Measurements from ENCODE around the gene DHX30.
"Not testable (repeated sequence)": the region's sequence is repeated elsewhere in the genome, so short reads cannot be mapped to it uniquely, and the experiment has no call there.

Gene DHX30

GRCh38 chr3:47802734-47803479 is at the start of gene DHX30:
Gene DHX30 (plus strand): TSS chr3:47803138. CDS start chr3:47810684, 7,546 bp downstream.
- peak within 1 kb of the TSS; percentile 97 for H3K27ac ChIP-seq
- no peak for DNase-seq (ENCODE audit: low read depth, low spot score)

- DNase-seq (ENCODE audit: low read depth, low spot score): no peak
- H3K27ac ChIP-seq: no peak overlapping the region
These were observed 44.5 kb upstream of the DHX30 start for GRCh38 chr3:47758261-47759025.

- DNase-seq (ENCODE audit: low read depth, low spot score); H3K27ac ChIP-seq: not testable (repeated sequence)
These were observed 42.7 kb upstream of the DHX30 start for GRCh38 chr3:47760207-47760606.

GRCh38 chr3:47761046-47761445 is 41.9 kb upstream of the DHX30 start:
- DNase-seq (ENCODE audit: low read depth, low spot score): no peak
- H3K27ac ChIP-seq: no peak overlapping the region

GRCh38 chr3:47762233-47762632 is 40.7 kb upstream of the DHX30 start:
- no peak overlapping the region for H3K27ac ChIP-seq
- no peak for DNase-seq (ENCODE audit: low read depth, low spot score)

GRCh38 chr3:47766186-47766585 is 36.8 kb upstream of the DHX30 start:
- H3K27ac ChIP-seq: no peak overlapping the region
- no peak for DNase-seq (ENCODE audit: low read depth, low spot score)

GRCh38 chr3:47772047-47772446 is 30.9 kb upstream of the DHX30 start:
- no peak overlapping the region for H3K27ac ChIP-seq

GRCh38 chr3:47772788-47773187 is 30.1 kb upstream of the DHX30 start:
- H3K27ac ChIP-seq: no peak overlapping the region
- no peak for DNase-seq (ENCODE audit: low read depth, low spot score)

More at GRCh38 chr3:47772047-47772446, 30.9 kb upstream of the DHX30 start:
- no peak for DNase-seq (ENCODE audit: low read depth, low spot score)

- no peak for DNase-seq (ENCODE audit: low read depth, low spot score)
- H3K27ac ChIP-seq: no peak overlapping the region
These were observed 24.2 kb upstream of the DHX30 start for GRCh38 chr3:47778746-47779145.

- H3K27ac ChIP-seq: peak overlapping the region; percentile 94
- no peak for DNase-seq (ENCODE audit: low read depth, low spot score)
These were observed 21.9 kb upstream of the DHX30 start for GRCh38 chr3:47780741-47781684.

GRCh38 chr3:47781685-47782445 is 21.1 kb upstream of the DHX30 start, which contains the start of gene SMARCC1:
Gene SMARCC1 (minus strand): TSS chr3:47781893. CDS start chr3:47781797, 96 bp downstream.
- DNase-seq (ENCODE audit: low read depth, low spot score): peak; percentile 84
- peak within 1 kb of the TSS; percentile 94 for H3K27ac ChIP-seq

GRCh38 chr3:47782446-47783308 is 20.3 kb upstream of the DHX30 start:
- DNase-seq (ENCODE audit: low read depth, low spot score): no peak
- peak overlapping the region; percentile 94 for H3K27ac ChIP-seq

GRCh38 chr3:47783673-47784072 is 19.3 kb upstream of the DHX30 start:
- no peak overlapping the region for H3K27ac ChIP-seq
- no peak for DNase-seq (ENCODE audit: low read depth, low spot score)

- H3K27ac ChIP-seq: no peak overlapping the region
- DNase-seq (ENCODE audit: low read depth, low spot score): no peak
These were observed 11.6 kb upstream of the DHX30 start for GRCh38 chr3:47791193-47791855.

GRCh38 chr3:47792699-47793098 is 10.2 kb upstream of the DHX30 start:
- H3K27ac ChIP-seq: no peak overlapping the region
- DNase-seq (ENCODE audit: low read depth, low spot score): no peak

GRCh38 chr3:47794544-47794943 is 8.4 kb upstream of the DHX30 start:
- no peak overlapping the region for H3K27ac ChIP-seq
- no peak for DNase-seq (ENCODE audit: low read depth, low spot score)

- no peak for DNase-seq (ENCODE audit: low read depth, low spot score)
- no peak overlapping the region for H3K27ac ChIP-seq
These were observed 3.2 kb upstream of the DHX30 start for GRCh38 chr3:47799733-47800132.

- H3K27ac ChIP-seq: peak overlapping the region; percentile 97
- DNase-seq (ENCODE audit: low read depth, low spot score): no peak
These were observed 615 bp downstream of the DHX30 start for GRCh38 chr3:47803480-47804025.
